ENCODE results near the gene CHCHD6.

GRCh38 chr3:126834596-126835471 lies 130.8 kb downstream of the CHCHD6 start:
- TF ChIP-seq CTCF (conservative IDR thresholded peaks at IDR 0.05 in 1 of 2, IDR thresholded peaks at IDR 0.05 in 1 of 2; ENCODE audit: extremely low read depth in 1 of 2, insufficient read depth in 1 of 2, low read depth in 1 of 2, low read length in 2 of 2) (no peak), EZH2 (IDR thresholded peaks at IDR 0.05; ENCODE audit: borderline replicate concordance, low read length) (no peak)

All from mammary epithelial cell (primary cell).